SU-DHL-6 (cell line): ENCODE measurements around the gene AGFG2.

ENCODE experiments used
- H2AFZ ChIP-seq: fragments of 200-600 bp; sonication (generic); 2 replicates; pipeline ENCODE4 v1.6.1; 2014; ENCODE audit warnings: low read depth, mild to moderate bottlenecking, moderate library complexity, mixed read lengths, antibody characterized with exemption, low read length; ENCODE audit not compliant: severe bottlenecking
- H3F3A ChIP-seq: fragments of 200-600 bp; shearing (Covaris generic); 2 replicates; pipeline ENCODE4 v1.6.0; 2016; ENCODE audit warnings: antibody characterized with exemption, mild to moderate bottlenecking; ENCODE audit not compliant: insufficient read depth
- H3K27ac ChIP-seq: fragments of 200-600 bp; sonication (generic); 2 replicates; pipeline ENCODE4 v1.5.1; 2016; ENCODE audit warnings: low read depth, mild to moderate bottlenecking, low read length, moderate library complexity, mixed read lengths
- H3K27me3 ChIP-seq: fragments of 200-600 bp; sonication (generic), shearing (Covaris generic); 2 replicates; pipeline ENCODE4 v1.6.0; 2014; ENCODE audit warnings: mild to moderate bottlenecking, low read length
- H3K36me3 ChIP-seq: fragments of 200-600 bp; sonication (generic); 2 replicates; pipeline ENCODE4 v1.6.1; 2014; ENCODE audit warnings: mild to moderate bottlenecking, low read length, mixed read lengths
- H3K4me2 ChIP-seq: fragments of 300-600, 200-600 bp; shearing (Covaris generic), sonication (generic); 2 replicates; pipeline ENCODE4 v1.6.0; 2014; ENCODE audit warnings: low read length, low read depth, mild to moderate bottlenecking; ENCODE audit not compliant: poor library complexity, severe bottlenecking
- H3K4me3 ChIP-seq: fragments of 200-600 bp; sonication (generic); 2 replicates; pipeline ENCODE4 v1.5.1; 2014; ENCODE audit warnings: antibody characterized with exemption, low read length, mild to moderate bottlenecking, mixed read lengths; ENCODE audit not compliant: insufficient read depth, poor library complexity, severe bottlenecking
- H3K79me2 ChIP-seq: fragments of 200-600 bp; sonication (generic); 2 replicates; pipeline ENCODE4 v1.6.1; 2014; ENCODE audit warnings: mild to moderate bottlenecking, low read length, moderate library complexity; ENCODE audit not compliant: insufficient read depth
- H3K9ac ChIP-seq: fragments of 200-600 bp; sonication (generic); 2 replicates; pipeline ENCODE4 v1.7.0; 2014; ENCODE audit warnings: mild to moderate bottlenecking, low read length
- H3K9me2 ChIP-seq: fragments of 200-600 bp; sonication (generic); replicated peaks from 2 replicates; pipeline ENCODE4 v1.6.1; 2014; ENCODE audit warnings: low read length; ENCODE audit not compliant: insufficient read depth
- H3K9me3 ChIP-seq: fragments of 200-600 bp; sonication (generic); 2 replicates; pipeline ENCODE4 v1.6.1; 2014; ENCODE audit warnings: low read length, mixed read lengths; ENCODE audit not compliant: insufficient read depth
- H4K20me1 ChIP-seq: fragments of 200-600 bp; sonication (generic); 2 replicates; pipeline ENCODE4 v1.6.1; 2014; ENCODE audit warnings: low read depth, mild to moderate bottlenecking, antibody characterized with exemption, low read length, moderate library complexity, mixed read lengths
- EZH2phosphoT487 ChIP-seq: fragments of 200-600 bp; sonication (generic), shearing (Covaris generic); conservative IDR thresholded peaks from 2 replicates; pipeline ENCODE4 v1.6.1; 2018; ENCODE audit warnings: mild to moderate bottlenecking, antibody characterized with exemption, low read length, moderate library complexity, mixed read lengths
- TF ChIP-seq, protein P1 (sequence below): fragments of 200-600 bp; sonication (generic); IDR thresholded peaks from one replicate; pipeline ENCODE4 v1.5.1; 2017; ENCODE audit warnings: antibody characterized with exemption, mild to moderate bottlenecking, low read length, moderate library complexity; ENCODE audit not compliant: insufficient read depth, poor library complexity, severe bottlenecking

The AGFG2 gene

DNA sequence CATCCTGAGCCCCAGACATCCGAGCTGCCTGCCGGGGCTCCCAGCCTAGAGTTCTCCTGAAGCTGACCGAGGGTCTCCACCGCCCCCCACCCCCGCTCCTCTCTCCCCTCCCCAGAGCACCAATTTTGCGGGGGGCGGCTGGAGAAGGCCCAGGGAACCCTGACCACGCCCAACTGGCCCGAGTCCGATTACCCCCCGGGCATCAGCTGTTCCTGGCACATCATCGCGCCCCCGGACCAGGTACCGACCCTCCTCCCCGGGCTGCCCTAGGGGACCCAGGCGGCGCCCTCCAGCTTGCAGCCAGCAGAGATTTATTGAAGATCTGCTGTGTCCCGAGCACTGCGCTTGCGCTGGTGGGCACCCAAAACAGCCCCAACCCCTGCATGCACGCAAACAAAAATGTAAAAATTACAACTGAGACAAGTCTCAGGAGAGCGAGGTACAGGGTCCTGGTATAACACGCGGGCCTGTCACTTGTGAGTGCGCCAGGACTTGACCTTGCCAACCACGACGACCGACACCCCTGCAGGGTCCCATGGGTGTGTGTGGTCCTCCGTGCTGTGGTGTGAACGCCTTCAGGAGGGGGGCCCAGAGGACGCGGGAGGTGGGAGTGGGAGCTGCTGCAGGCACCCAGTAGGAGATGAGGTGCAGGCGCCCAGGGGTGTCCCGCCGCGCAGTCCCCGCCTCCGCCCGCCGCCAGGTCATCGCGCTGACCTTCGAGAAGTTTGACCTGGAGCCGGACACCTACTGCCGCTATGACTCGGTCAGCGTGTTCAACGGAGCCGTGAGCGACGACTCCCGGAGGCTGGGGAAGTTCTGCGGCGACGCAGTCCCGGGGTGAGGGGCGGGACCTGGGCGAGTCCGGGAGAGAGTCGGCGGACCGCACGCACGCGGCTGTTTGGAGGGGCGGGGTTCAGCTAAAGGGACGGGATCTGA is 66.2 kb downstream of the AGFG2 start:
- no peaks in the 10 kb centered on the region for H3K36me3 ChIP-seq
- H3F3A ChIP-seq: no peaks in the 10 kb centered on the region
- no peaks in the 10 kb centered on the region for H3K79me2 ChIP-seq
- H3K4me2 ChIP-seq: peak overlapping the region; percentile 71
- no peaks in the 10 kb centered on the region for H4K20me1 ChIP-seq
- H2AFZ ChIP-seq: peak overlapping the region; percentile 80
- no peak for TF ChIP-seq EZH2phosphoT487
- TF ChIP-seq, protein P1, sequence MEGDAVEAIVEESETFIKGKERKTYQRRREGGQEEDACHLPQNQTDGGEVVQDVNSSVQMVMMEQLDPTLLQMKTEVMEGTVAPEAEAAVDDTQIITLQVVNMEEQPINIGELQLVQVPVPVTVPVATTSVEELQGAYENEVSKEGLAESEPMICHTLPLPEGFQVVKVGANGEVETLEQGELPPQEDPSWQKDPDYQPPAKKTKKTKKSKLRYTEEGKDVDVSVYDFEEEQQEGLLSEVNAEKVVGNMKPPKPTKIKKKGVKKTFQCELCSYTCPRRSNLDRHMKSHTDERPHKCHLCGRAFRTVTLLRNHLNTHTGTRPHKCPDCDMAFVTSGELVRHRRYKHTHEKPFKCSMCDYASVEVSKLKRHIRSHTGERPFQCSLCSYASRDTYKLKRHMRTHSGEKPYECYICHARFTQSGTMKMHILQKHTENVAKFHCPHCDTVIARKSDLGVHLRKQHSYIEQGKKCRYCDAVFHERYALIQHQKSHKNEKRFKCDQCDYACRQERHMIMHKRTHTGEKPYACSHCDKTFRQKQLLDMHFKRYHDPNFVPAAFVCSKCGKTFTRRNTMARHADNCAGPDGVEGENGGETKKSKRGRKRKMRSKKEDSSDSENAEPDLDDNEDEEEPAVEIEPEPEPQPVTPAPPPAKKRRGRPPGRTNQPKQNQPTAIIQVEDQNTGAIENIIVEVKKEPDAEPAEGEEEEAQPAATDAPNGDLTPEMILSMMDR: no peak
- no peaks in the 10 kb centered on the region for H3K9me2 ChIP-seq
- peak overlapping the region; percentile 58 for H3K9ac ChIP-seq
- no peak overlapping the region for H3K27ac ChIP-seq
- H3K27me3 ChIP-seq: no peaks in the 10 kb centered on the region
- no peaks in the 10 kb centered on the region for H3K9me3 ChIP-seq
- H3K4me3 ChIP-seq: peak overlapping the region; percentile 54

DNA sequence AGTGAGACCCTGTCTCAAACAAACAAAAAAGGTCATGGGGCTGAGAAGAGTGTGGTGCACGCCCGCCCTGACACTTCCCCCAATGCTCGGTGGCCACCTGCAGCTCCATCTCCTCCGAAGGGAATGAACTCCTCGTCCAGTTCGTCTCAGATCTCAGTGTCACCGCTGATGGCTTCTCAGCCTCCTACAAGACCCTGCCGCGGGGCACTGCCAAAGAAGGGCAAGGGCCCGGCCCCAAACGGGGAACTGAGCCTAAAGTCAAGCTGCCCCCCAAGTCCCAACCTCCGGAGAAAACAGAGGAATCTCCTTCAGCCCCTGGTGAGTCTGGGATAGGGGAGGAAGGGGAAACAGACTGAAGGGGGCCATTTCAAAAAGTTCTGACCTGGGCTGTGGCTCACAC is 67.3 kb downstream of the AGFG2 start:
- H3K4me3 ChIP-seq: no peak overlapping the region
- H3K79me2 ChIP-seq: no peaks in the 10 kb centered on the region
- no peak overlapping the region for H2AFZ ChIP-seq
- no peak overlapping the region for H3K9ac ChIP-seq
- H3K9me2 ChIP-seq: no peaks in the 10 kb centered on the region
- TF ChIP-seq EZH2phosphoT487: no peak
- TF ChIP-seq, protein P1: no peak
- no peak overlapping the region for H3K4me2 ChIP-seq
- no peak overlapping the region for H3K27ac ChIP-seq
- H3K36me3 ChIP-seq: no peaks in the 10 kb centered on the region
- H3F3A ChIP-seq: peaks cover 6% of the 10 kb centered on the region; the same call in 1 of the 2 replicates
- no peaks in the 10 kb centered on the region for H3K27me3 ChIP-seq
- H4K20me1 ChIP-seq: no peaks in the 10 kb centered on the region
- no peaks in the 10 kb centered on the region for H3K9me3 ChIP-seq

GRCh38 chr7:100607111-100607510 is 68.1 kb downstream of the AGFG2 start:
- Histone ChIP-seq H3K27me3 (no peaks in the 10 kb centered on the region), H4K20me1 (no peaks in the 10 kb centered on the region), H3F3A (peaks cover 6% of the 10 kb centered on the region; the same call in 1 of the 2 replicates), H3K9ac (no peak overlapping the region), H3K4me2 (no peak overlapping the region), H3K27ac (no peak overlapping the region), H3K79me2 (no peaks in the 10 kb centered on the region), H2AFZ (no peak overlapping the region), H3K36me3 (no peaks in the 10 kb centered on the region), H3K4me3 (no peak overlapping the region), H3K9me3 (no peaks in the 10 kb centered on the region), H3K9me2 (no peaks in the 10 kb centered on the region)
- TF ChIP-seq EZH2phosphoT487: no peak
- TF ChIP-seq, protein P1: no peak
